Cardiac fibroblast (primary cell): Measurements from ENCODE around the gene TOMM40L.

Experiments used
- DNase-seq, 2 donors: peaks; one replicate each; pipeline versions ENCODE4 v3.0.0 to v3.0.0-alpha.2; 2010; ENCODE audit warnings: low read depth in 2 of 2
- H3K4me3 ChIP-seq, 2 donors: replicated peaks in 1 of 2; 1 replicate in 1 of 2; 2 replicates in 1 of 2; pipeline ENCODE4 v1.5.1; 2011; ENCODE audit warnings: low read depth in 2 of 2, low read length in 2 of 2, mild to moderate bottlenecking in 2 of 2, moderate library complexity in 1 of 2
- TF ChIP-seq, protein P1 (sequence below): IDR thresholded peaks from one replicate; pipeline ENCODE4 v1.5.1; 2011; ENCODE audit warnings: low read depth, mild to moderate bottlenecking, low read length, inconsistent platforms

The TOMM40L gene

DNA sequence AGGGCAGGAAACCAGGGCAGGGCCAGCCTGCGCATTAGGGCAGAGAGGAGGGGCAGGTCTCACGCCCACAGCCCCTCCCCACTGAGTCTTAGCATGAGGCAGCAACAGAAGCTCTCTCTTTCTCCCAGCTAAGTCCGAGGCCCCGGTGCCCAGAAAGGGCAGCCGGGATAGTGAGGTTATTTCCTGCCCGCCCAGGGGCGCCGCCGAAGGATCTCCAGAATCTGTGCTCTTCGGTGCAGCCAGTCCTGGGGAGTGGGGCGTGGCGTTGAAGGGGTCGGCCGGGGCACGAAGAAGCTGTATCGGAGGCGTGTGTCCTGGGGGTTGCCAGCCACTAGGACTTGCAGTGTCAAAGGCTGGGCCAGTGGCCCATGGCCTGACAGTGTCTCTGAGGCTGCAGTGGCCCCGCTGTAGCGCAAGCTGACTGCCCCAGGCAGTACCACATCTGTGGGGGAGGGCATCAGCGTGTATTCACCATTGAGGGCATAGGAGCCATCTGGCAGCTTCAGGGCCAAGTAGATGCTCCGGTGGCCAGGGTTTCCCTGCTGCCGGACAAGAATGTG, 34.8 kb upstream of the TOMM40L start:
- TF ChIP-seq, protein P1, sequence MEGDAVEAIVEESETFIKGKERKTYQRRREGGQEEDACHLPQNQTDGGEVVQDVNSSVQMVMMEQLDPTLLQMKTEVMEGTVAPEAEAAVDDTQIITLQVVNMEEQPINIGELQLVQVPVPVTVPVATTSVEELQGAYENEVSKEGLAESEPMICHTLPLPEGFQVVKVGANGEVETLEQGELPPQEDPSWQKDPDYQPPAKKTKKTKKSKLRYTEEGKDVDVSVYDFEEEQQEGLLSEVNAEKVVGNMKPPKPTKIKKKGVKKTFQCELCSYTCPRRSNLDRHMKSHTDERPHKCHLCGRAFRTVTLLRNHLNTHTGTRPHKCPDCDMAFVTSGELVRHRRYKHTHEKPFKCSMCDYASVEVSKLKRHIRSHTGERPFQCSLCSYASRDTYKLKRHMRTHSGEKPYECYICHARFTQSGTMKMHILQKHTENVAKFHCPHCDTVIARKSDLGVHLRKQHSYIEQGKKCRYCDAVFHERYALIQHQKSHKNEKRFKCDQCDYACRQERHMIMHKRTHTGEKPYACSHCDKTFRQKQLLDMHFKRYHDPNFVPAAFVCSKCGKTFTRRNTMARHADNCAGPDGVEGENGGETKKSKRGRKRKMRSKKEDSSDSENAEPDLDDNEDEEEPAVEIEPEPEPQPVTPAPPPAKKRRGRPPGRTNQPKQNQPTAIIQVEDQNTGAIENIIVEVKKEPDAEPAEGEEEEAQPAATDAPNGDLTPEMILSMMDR = no peak
- DNase-seq = peak in 1 of 2 donors; percentile 10
- no peak overlapping the region for H3K4me3 ChIP-seq

DNA sequence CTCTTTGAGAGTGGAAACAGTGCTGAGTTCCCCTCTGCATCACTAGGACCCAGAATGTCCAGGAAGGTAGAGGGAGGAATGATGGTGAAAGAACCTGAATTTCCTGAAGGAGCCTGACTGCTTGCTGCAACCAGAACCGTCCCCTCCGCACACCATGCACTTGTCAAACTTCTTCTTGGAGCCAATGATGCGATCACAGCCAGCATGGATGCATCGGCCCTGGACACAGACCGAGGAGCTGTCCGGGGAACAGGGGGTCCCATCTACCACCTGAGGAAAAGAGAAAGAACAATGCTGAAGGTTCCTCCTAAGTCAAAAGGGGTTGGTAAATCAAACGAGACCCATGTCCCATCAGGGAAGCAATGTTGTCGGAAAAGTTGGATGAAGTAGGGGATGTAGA, 33.9 kb upstream of the TOMM40L start:
- DNase-seq = no peak
- no peak overlapping the region for H3K4me3 ChIP-seq
- TF ChIP-seq, protein P1 = no peak

- TF ChIP-seq, protein P1 = peak; percentile 87
- peak; percentile 84 to 85 for DNase-seq
- no peak overlapping the region for H3K4me3 ChIP-seq
Observed at GRCh38 chr1:161192476-161193465, 33.1 kb upstream of the TOMM40L start.

GRCh38 chr1:161193561-161194235, 32.2 kb upstream of the TOMM40L start:
- TF ChIP-seq, protein P1 = peak; percentile 22
- no peak overlapping the region for H3K4me3 ChIP-seq

DNA sequence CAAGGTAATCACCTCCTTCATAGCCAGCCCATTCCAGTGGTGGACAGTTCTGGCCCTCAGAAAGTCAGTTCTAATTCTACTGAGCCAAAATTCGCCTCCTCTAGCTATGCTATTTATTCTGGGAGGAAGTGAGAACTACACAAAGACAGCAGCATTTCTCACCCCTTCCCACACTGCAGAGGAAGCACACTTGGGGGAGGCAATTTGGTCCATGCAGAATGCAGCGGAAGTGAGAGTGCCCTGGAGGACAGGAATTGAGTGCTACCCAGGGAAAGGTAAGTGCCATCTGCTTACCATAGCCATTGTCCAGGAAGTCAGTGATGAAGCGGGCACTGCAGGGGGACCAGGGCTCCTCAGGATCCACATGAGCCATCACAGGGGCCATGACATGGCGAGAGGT, 30.7 kb upstream of the TOMM40L start:
- no peak for DNase-seq
- TF ChIP-seq, protein P1 = no peak
- peak overlapping the region in 1 of 2 donors; percentile 81 for H3K4me3 ChIP-seq

More at GRCh38 chr1:161193561-161194235, 32.2 kb upstream of the TOMM40L start:
- peak in 1 of 2 donors; percentile 43 for DNase-seq

DNA sequence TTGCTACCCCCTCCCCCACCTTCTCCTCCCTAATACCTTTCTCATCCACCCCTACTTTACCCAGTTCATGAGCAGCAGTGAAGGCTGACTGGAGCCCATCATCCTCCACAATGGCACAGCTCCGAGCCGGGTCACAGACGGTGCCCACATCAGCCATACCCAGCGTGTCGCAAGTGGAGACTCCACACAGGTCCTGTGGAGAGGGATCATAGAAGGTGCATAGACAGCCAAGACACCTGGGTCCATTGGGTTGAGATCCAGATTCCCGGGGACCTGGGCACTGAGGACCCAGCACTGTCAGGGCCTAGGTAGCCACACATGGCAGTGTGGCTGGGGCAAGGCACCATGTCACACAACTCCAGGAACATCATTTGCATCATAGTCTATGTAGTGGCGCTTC, 29.7 kb upstream of the TOMM40L start:
- DNase-seq = no peak
- TF ChIP-seq, protein P1 = no peak
- peak overlapping the region in 1 of 2 donors; percentile 81 for H3K4me3 ChIP-seq
